SK-N-SH treated with all-trans-retinoic acid at 6 μM for 48 hours (cell line): Measurements from ENCODE around the gene PPP2R3B.

ENCODE experiments used
- ZC3H10 ChIP-seq: fragments of 250-450 bp; sonication (Bioruptor Pico); IDR thresholded peaks from 2 replicates; pipeline ENCODE4 v1.5.1; 2021; ENCODE audit warnings: mild to moderate bottlenecking, moderate library complexity
- ZFP3 ChIP-seq: fragments of 250-450 bp; sonication (Bioruptor Pico); IDR thresholded peaks from 2 replicates; pipeline ENCODE4 v1.5.0; 2020; ENCODE audit warnings: mild to moderate bottlenecking, moderate library complexity
- ZFP30 ChIP-seq: fragments of 450-650 bp; formaldehyde crosslinking; IDR thresholded peaks from 2 replicates; pipeline ENCODE4 v1.5.0; 2022; ENCODE audit warnings: mild to moderate bottlenecking, moderate library complexity
- TF ChIP-seq, protein P1 (sequence below): fragments of 250-450 bp; sonication (Bioruptor Pico); IDR thresholded peaks from 2 replicates; pipeline ENCODE4 v1.5.1; 2021; ENCODE audit warnings: mild to moderate bottlenecking, moderate library complexity

DNA sequence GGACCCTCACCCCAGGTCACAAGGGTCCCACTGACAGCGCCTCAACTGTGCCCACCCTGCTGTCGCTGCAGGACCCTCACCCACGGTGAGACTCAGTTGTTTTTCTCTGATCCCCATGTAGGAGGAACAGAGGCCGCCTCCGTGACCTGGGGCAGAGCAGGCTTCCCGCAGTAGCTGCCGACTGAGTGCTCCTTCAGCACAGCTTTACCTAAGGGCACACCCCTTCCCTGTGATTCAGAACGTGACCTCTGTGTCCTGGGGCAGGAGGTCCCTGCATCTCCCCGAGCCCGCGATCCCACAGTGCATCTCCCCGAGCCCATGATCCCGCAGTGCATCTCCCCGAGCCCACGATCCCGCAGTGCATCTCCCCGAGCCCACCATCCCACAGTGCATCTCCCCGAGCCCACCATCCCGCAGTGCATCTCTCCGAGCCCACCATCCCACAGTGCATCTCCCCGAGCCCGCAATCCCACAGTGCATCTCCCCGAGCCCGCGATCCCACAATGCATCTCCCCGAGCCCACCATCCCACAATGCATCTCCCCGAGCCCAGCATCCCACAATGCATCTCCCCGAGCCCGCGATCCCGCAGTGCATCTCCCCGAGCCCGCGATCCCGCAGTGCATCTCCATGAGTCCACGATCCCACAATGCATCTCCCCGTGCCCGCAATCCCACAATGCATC is 23.6 kb downstream of the PPP2R3B start:
- TF ChIP-seq, protein P1, sequence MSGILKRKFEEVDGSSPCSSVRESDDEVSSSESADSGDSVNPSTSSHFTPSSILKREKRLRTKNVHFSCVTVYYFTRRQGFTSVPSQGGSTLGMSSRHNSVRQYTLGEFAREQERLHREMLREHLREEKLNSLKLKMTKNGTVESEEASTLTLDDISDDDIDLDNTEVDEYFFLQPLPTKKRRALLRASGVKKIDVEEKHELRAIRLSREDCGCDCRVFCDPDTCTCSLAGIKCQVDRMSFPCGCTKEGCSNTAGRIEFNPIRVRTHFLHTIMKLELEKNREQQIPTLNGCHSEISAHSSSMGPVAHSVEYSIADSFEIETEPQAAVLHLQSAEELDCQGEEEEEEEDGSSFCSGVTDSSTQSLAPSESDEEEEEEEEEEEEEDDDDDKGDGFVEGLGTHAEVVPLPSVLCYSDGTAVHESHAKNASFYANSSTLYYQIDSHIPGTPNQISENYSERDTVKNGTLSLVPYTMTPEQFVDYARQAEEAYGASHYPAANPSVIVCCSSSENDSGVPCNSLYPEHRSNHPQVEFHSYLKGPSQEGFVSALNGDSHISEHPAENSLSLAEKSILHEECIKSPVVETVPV (CRISPR knock-in tag) = no peak
- TF ChIP-seq ZFP30 (CRISPR knock-in tag) (no peak), ZC3H10 (no peak), ZFP3 (CRISPR knock-in tag) (no peak)
